RWPE2 (cell line): ENCODE data around the gene ABRACL.

Source experiments
- ATAC-seq: fragments of 200-7000 bp; cut with Tn5 transposase; 3 replicates; pipeline ENCODE4 v1.9.1; 2021; ENCODE audit warnings: low read depth
- DNase-seq: peaks from one replicate; pipeline ENCODE4 v3.0.0-alpha.2; 2020; ENCODE audit warnings: low spot score
- H3K27ac ChIP-seq: fragments of 450-650 bp; 2 replicates; pipeline ENCODE4 v1.5.1; 2017; ENCODE audit warnings: mild to moderate bottlenecking; ENCODE audit not compliant: poor library complexity, severe bottlenecking
- H3K27me3 ChIP-seq: fragments of 250-450 bp; sonication (Bioruptor Pico); 2 replicates; pipeline ENCODE4 v1.5.1; 2021; ENCODE audit warnings: mild to moderate bottlenecking, moderate library complexity; ENCODE audit not compliant: insufficient read depth, poor library complexity, severe bottlenecking
- H3K36me3 ChIP-seq: fragments of 250-450 bp; sonication (Bioruptor Pico); 2 replicates; pipeline ENCODE4 v1.5.1; 2020; ENCODE audit warnings: low read depth, mild to moderate bottlenecking, moderate library complexity
- H3K4me1 ChIP-seq: fragments of 250-450 bp; sonication (Bioruptor Pico); 2 replicates; pipeline ENCODE4 v1.5.1; 2021; ENCODE audit warnings: mild to moderate bottlenecking, moderate library complexity; ENCODE audit not compliant: insufficient read depth, poor library complexity, severe bottlenecking
- H3K4me3 ChIP-seq: fragments of 250-450 bp; sonication (Bioruptor Pico); 2 replicates; pipeline ENCODE4 v1.5.1; 2021; ENCODE audit warnings: mild to moderate bottlenecking, moderate library complexity; ENCODE audit not compliant: severe bottlenecking
- H3K9me3 ChIP-seq: fragments of 250-450 bp; sonication (Bioruptor Pico); 2 replicates; pipeline ENCODE4 v1.5.1; 2021; ENCODE audit warnings: mild to moderate bottlenecking, moderate library complexity; ENCODE audit not compliant: severe bottlenecking
- TF ChIP-seq, protein P1 (sequence below): fragments of 450-650 bp; IDR thresholded peaks from one replicate; pipeline ENCODE4 v1.5.1; 2017; ENCODE audit warnings: mild to moderate bottlenecking, moderate library complexity; ENCODE audit not compliant: poor library complexity, severe bottlenecking

The ABRACL gene

DNA sequence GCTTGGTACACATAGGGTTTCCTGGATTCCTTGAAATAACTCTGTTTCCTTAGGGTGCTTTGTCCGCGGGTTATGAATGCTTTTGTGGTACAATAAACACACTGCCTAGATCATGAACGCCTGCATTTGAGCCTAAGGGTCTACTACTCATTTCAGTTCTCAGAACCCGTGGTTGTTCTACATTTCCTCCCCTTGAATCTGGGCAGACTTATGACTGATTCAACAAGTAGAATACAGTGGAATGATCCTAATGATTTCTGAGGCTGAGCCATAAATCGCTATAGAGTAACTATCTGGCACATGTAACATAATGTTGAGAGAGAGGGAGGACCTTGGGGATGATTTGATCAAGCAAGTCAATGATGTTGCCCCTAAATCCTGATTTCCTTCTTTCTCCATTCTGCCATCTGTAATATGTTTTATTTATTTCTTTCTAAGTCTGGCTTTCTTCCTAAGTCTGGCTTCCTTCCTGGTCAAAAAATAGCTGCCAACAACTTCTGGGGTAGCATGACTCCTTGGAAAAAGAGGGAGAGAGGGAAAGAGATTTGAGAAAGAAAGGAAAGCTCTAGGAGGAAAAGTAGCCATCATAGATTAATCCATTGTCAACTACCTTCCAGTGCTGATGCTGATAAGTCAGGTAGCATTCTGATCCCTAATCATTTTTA lies 23.0 kb downstream of the ABRACL start:
- DNase-seq (no peak), ATAC-seq (no peak)
- H3K9me3 ChIP-seq: no peaks in the 10 kb centered on the region
- peaks cover 9% of the 10 kb centered on the region for H3K4me1 ChIP-seq
- TF ChIP-seq, protein P1, sequence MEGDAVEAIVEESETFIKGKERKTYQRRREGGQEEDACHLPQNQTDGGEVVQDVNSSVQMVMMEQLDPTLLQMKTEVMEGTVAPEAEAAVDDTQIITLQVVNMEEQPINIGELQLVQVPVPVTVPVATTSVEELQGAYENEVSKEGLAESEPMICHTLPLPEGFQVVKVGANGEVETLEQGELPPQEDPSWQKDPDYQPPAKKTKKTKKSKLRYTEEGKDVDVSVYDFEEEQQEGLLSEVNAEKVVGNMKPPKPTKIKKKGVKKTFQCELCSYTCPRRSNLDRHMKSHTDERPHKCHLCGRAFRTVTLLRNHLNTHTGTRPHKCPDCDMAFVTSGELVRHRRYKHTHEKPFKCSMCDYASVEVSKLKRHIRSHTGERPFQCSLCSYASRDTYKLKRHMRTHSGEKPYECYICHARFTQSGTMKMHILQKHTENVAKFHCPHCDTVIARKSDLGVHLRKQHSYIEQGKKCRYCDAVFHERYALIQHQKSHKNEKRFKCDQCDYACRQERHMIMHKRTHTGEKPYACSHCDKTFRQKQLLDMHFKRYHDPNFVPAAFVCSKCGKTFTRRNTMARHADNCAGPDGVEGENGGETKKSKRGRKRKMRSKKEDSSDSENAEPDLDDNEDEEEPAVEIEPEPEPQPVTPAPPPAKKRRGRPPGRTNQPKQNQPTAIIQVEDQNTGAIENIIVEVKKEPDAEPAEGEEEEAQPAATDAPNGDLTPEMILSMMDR: no peak
- no peaks in the 10 kb centered on the region for H3K36me3 ChIP-seq
- H3K27me3 ChIP-seq: no peaks in the 10 kb centered on the region
- no peak overlapping the region for H3K27ac ChIP-seq
- no peak overlapping the region for H3K4me3 ChIP-seq

DNA sequence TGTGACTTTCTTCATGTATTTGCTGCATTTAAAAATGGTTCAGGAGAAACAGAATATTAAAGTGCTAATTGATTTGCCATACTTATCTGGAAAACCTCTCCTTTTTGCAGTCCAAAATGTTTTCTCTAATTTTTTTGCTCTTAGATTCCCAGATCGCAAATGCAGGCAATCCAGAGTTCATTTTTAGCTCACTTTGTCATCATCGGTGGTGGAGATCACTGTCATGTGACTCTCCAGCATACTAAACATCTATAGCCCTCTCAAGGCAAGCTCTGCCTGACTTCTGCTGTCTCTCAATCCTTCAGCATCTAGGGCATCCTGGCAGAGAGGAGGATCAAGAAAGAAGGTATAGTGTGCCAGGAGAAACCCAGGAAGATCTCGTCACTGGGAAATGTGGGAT lies 24.8 kb downstream of the ABRACL start:
- no peak for ATAC-seq
- H3K27ac ChIP-seq: no peak overlapping the region
- H3K4me1 ChIP-seq: peaks cover 9% of the 10 kb centered on the region
- DNase-seq: no peak
- H3K27me3 ChIP-seq: no peaks in the 10 kb centered on the region
- no peaks in the 10 kb centered on the region for H3K9me3 ChIP-seq
- no peak overlapping the region for H3K4me3 ChIP-seq
- H3K36me3 ChIP-seq: no peaks in the 10 kb centered on the region
- TF ChIP-seq, protein P1: no peak

DNA sequence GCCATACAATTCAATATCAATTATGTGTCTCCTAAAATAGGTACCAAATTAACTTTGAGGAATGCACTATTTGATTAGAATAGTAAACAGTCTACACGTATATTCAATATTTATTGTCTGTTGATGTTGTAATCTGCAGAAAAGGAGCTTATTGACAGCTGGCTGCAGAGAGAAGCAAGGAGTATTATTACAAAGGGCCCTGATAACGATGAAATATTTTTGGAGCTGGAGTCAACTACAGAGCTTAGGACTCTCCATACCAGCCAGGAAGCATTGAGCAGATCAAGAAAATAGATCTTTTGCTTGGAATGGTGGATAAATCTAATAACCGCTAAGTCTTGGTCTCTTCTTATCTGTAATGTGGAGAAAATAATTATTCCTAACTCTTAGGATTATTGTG lies 25.5 kb downstream of the ABRACL start:
- no peaks in the 10 kb centered on the region for H3K27me3 ChIP-seq
- peaks cover 9% of the 10 kb centered on the region for H3K4me1 ChIP-seq
- H3K36me3 ChIP-seq: no peaks in the 10 kb centered on the region
- no peaks in the 10 kb centered on the region for H3K9me3 ChIP-seq
- no peak overlapping the region for H3K27ac ChIP-seq
- no peak overlapping the region for H3K4me3 ChIP-seq
- TF ChIP-seq, protein P1: no peak
- DNase-seq (no peak), ATAC-seq (no peak)

DNA sequence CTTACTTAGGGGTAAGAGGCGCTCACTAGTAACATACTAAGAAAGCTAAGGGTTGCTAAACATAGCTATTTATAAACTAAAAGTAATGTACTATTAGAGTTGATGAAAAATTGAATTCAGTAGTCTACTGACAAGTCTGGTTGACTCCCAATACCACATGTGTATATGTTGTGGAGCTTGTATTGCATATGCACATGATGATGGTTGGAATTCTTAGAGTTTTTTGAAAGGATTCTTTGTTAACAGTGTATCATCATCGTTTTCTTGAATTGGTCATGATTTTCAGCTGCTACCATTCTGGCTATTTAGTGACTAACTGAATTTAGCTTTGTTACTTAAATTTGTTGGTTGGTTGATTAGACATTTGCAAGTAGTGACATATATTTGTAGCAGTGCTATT lies 27.2 kb downstream of the ABRACL start:
- no peaks in the 10 kb centered on the region for H3K9me3 ChIP-seq
- no peaks in the 10 kb centered on the region for H3K27me3 ChIP-seq
- no peaks in the 10 kb centered on the region for H3K4me1 ChIP-seq
- TF ChIP-seq, protein P1: no peak
- DNase-seq (no peak), ATAC-seq (no peak)
- no peak overlapping the region for H3K27ac ChIP-seq
- no peaks in the 10 kb centered on the region for H3K36me3 ChIP-seq
- no peak overlapping the region for H3K4me3 ChIP-seq

DNA sequence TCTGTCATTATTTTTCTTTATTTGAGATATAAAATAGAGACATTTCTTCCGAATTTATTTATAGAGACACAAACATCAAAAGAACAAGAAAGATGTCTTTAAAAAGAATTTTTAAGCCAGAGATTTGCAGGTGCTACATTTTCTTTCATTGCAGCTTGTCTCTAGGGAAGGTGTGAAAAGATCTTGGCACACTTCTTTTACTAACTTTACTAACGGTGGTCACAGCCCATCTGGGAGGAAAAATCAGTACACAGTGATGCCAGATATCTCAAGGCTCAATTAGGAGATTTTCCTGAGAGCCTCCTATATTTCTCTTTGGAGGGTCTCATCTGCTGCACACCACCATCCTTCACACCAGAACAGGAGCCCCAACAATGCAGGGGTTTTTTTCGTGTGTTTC lies 29.5 kb downstream of the ABRACL start:
- ATAC-seq (no peak), DNase-seq (no peak)
- Histone ChIP-seq H3K4me1 (no peaks in the 10 kb centered on the region), H3K4me3 (no peak overlapping the region), H3K36me3 (no peaks in the 10 kb centered on the region), H3K27ac (no peak overlapping the region), H3K9me3 (no peaks in the 10 kb centered on the region), H3K27me3 (no peaks in the 10 kb centered on the region)
- TF ChIP-seq, protein P1: no peak
